HG03280 (cell line): ENCODE measurements around the gene ARL2BP.
"Not testable (repeated sequence)": the region's sequence is repeated elsewhere in the genome, so short reads cannot be mapped to it uniquely, and the experiment has no call there.

ENCODE experiments used
- ATAC-seq: cut with Tn5 transposase; IDR thresholded peaks from one replicate; pipeline ENCODE4 v1.9.1; 2021; ENCODE audit warnings: mild to moderate bottlenecking, moderate library complexity; ENCODE audit not compliant: unreplicated experiment

The ARL2BP gene

GRCh38 chr16:57262841-57263540, 17.9 kb downstream of the ARL2BP start:
- ATAC-seq, result no peak

DNA sequence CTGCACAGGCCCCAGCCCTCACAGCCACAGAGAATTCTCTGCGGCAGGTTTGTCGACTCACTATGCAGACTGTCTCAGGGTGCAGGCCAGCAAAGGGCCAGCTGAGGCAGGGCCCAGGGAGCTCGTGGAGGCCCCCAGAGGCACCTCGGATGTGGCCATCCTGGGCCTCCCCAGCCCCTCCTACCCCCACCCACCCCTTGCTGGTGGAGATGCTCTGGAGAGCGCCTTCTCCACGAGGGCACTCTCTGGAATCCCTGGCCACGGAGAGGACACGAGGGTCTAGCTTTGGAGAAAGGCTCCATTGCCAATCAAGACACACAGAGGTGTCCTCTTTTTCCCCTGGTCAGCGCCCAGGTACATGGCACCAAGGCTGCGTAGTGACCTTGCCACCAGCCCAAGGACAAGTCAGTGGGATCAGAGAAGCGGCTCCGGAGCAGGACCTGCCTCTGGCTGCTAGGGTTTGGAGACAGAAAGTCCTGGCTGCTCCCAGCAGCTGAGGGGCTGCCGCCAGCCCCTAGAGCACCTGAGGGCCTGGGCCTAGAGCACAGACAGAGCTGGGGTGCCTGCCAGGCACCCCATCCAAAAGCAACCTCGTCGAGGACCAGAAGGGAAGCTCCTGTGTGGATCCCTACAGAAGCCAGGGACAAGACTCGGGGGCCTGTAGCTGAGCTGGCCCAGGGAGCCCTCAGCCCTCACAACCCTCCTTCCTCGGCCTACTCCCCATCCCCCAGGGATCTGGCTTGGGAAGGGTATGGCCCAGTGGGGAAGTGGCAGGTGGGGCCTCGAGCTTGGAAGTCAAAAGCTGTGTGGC, 18.7 kb downstream of the ARL2BP start:
- ATAC-seq, result no peak

DNA sequence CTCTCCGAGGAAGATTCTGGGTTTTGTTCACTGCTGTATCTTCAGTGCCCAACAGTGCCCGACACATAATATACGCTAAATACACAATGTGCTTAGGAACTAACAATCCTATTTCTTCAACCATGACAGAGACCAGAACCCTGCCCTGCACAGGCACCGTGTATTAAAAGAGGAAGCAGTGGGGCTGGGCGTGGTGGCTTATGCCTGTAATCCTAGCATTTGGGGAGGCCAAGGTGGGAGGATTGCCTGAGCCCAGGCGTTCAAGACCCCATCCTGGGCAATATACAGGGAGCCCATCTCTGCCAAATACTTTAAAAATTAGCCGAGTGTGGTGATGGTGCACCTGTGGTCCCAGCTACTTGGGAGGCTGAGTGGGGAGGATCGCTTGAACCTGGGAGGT, 19.3 kb downstream of the ARL2BP start:
- no peak for ATAC-seq

DNA sequence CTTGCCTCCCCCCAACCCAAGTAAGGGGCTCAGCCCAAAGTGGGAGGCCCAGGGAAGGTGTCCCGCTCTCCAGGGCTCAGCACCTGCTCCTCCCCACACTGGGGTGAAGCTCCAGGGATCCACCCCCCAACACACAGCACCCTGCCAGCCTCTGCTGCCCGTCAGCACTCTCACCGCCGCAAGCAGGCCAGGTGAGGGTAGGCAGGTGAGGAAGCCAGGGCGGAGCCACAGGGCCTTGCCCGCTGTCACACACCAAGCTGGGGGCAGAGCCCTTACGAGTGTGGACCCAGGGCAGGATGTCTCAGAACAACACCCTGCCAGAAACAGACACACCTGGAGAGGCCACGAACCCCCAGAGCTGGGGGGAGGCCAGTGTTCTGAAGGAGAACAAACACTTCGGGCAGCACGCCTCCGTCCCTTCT, 19.9 kb downstream of the ARL2BP start:
- ATAC-seq, result no peak

DNA sequence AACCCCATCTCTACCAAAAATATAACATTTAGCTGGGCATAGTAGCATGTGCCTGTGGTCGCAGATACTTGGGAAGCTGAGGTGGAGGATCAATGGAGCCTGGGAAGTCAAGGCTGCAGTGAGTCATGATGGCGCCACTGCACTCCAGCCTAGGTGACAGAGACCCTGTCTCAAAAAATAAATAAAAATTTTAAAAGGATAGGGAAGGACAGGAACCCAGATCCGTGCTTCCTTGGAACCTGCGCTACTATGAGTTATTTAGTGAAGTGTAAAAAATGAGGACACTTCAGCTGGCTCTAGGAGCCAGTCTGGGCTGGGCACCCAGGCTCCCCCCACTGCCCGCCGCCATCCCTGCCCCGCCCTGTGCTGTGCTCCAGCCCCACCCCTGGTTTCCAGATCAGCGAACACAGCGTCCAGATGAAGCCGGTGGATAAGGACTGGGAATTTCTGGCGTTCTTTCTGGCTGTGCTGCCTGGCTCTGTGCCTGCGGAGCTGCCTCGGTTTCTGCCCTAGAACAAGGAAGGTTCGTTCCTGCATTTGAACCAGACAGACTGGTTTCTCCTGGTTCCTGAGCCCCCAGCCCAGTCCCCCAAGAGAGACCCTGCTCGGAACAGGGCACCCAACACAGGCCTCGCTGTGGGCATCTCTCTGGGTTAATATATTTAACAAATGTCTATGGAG, 20.9 kb downstream of the ARL2BP start:
- no peak for ATAC-seq

GRCh38 chr16:57266531-57267260, 21.6 kb downstream of the ARL2BP start:
- ATAC-seq, result no peak

GRCh38 chr16:57267343-57267742, 22.3 kb downstream of the ARL2BP start:
- ATAC-seq, result not testable (repeated sequence)

- no peak for ATAC-seq
Measured at GRCh38 chr16:57268804-57269800, 24.0 kb downstream of the ARL2BP start.

GRCh38 chr16:57270221-57271062, 25.4 kb downstream of the ARL2BP start:
- no peak for ATAC-seq

- ATAC-seq, result no peak
Measured at GRCh38 chr16:57271063-57271345, 25.9 kb downstream of the ARL2BP start.

DNA sequence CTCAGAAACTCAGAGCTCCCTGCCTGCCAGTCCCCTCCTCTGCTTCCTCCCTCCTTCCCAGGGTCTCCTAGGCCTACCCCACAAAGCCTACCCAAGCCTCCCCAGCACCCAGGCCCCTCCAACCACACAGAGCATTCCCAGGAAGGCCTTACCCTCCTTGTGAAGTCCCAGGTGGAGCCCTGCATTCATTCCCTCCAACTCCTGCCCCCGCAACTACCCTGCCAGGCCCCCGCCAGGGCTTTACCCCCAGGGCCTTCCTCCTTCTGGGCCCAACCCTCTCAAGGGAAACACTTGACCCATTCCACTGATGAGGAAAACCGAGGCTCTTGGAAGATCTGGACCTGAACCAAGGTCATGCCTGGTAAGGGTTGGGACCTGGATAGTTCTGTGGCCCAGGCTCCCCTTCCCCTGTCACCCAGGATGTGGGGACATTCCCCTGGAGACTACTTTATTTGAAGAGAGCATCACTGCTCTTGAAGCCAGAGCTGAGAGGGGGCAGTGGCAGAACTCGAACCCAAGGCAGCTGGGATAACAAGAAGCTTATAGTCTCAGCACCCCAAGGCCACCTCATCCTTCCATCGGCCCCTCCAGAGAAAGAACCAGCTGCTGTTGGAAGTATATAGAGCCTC, 26.9 kb downstream of the ARL2BP start:
- ATAC-seq, result no peak

DNA sequence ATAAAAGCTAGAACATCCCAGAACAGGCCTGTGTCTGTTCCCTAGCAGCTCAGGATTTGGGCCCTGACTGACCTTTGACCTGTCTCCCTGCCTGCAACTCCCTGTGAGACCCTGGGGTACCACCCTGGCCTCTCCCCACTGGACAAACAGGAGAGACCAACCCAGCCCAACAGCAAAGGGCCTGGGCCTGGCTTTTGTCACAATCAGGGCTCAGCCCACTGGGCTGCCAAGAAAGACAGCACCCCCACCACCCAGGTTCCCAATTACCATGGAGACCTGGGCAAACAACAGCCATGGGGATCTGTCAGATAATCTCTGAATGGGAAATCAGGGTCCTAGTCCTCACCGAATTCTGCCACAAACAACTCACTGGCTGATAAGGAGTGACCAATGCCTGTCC, 28.3 kb downstream of the ARL2BP start:
- no peak for ATAC-seq

GRCh38 chr16:57273826-57274225, 28.8 kb downstream of the ARL2BP start:
- no peak for ATAC-seq

DNA sequence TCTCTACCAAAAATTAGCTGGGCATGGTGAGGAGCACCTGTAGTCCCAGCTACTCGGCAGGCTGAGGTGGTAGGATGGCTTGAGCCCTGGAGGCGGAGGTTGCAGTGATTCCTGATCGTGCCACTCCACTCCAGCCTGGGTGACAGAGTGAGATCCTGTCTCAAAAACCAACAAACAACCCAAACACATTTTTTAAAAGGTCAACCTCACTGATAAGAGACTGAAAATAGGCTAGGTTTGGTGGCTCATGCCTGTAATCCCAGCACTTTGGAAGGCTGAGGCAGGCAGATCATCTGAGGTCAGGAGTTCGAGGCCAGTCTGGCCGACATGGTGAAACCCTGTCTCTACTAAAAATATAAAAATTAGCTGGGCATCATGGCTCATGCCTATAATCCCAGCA, 30.9 kb downstream of the ARL2BP start:
- not testable (repeated sequence) for ATAC-seq

DNA sequence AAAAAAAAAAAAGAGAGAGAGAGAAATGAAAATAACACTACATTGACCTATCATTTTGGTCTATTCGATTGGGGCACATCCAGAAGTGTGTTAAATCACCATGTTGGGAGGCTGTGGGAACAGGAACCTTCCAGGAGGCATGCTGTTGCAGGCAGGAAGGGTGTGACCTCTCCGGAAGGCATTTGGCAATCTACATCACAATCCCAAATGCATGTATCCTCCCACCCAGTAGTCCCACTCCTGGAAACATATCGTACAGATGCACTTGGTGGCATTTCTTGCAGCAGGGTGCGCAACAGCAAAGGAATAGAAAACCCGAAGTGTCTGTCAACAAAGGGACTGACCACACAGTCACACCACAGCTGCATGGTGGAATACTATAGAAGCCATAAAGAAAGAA, 31.5 kb downstream of the ARL2BP start:
- no peak for ATAC-seq

- ATAC-seq, result no peak
Measured at GRCh38 chr16:57277586-57277985, 32.5 kb downstream of the ARL2BP start.

- no peak for ATAC-seq
Measured at GRCh38 chr16:57278494-57278893, 33.4 kb downstream of the ARL2BP start.

DNA sequence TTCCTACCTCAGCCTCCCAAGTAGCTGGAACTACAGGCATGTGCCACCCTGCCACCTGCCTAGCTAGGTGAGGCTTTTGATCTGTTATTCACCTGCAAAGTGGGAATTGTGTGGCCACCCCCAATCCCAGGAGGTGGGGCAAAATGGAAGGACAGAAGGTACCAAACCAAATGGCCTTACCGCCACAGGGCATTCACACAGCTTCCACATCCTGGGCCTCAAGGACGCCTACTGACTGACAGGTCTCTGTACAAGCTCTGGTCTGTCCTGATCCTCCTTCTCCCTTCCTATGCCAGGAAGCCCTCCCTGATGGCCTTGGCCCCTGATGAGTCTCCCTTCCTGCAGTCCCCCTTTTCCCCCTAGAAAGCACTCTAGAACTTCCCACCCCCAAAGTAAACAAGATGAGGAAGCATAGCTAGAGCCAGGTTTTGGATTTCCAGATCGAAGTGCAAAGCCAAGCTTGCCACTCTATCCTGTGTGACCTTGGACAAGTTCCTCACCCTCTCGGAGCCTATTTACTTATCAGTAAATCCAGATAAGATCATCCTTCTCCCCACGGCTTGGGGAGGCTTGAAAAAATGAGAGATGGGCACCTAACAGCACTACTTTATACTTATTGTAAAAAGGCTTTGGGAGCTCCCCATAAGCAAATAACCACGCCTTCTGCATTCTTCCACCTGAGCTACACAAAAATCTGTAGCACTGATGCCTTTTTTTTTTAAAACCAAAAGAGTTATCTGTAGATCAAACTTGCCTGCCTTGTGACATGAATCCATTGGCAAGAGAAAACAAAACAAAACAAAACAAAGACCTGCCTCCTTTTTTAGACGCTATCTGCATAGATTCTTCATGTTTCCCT, 35.0 kb downstream of the ARL2BP start:
- ATAC-seq, result no peak
